Measurements from ENCODE around the gene GDF2. TPM values are rescaled to one million over a fixed set of nuclear protein-coding genes. Genes with fewer than 3 reads are reported as not detected.

Gene GDF2
- total and polyA plus RNA-seq, 10 of the 15 experiments (the other 5 are each of a cell fraction or from before 2014, with no cell fraction given), result not detected

DNA sequence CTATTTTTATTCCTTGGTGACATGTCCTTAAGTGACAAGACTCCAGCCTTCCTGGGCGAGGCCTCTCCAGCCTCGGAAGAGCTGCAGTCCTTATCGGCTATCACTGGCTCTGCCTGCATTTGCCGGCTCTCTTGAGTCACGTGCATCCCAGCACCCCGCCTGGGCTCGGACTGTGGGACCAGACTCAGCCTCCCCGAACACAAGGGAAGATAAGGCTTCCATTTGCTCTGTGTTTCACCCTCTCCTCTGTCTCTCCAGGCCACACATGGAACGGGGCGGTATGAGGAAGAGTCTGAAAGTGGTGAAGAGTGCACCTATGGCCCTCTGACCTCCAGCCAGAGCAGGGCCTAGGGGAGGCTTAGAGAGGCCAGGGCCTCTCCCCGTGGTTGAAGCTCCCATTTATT lies 4.7 kb downstream of the GDF2 start (continued):
- TF ChIP-seq, protein P1, sequence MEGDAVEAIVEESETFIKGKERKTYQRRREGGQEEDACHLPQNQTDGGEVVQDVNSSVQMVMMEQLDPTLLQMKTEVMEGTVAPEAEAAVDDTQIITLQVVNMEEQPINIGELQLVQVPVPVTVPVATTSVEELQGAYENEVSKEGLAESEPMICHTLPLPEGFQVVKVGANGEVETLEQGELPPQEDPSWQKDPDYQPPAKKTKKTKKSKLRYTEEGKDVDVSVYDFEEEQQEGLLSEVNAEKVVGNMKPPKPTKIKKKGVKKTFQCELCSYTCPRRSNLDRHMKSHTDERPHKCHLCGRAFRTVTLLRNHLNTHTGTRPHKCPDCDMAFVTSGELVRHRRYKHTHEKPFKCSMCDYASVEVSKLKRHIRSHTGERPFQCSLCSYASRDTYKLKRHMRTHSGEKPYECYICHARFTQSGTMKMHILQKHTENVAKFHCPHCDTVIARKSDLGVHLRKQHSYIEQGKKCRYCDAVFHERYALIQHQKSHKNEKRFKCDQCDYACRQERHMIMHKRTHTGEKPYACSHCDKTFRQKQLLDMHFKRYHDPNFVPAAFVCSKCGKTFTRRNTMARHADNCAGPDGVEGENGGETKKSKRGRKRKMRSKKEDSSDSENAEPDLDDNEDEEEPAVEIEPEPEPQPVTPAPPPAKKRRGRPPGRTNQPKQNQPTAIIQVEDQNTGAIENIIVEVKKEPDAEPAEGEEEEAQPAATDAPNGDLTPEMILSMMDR (IDR thresholded peaks at IDR 0.05 in 2 of 3, conservative IDR thresholded peaks at IDR 0.05 in 1 of 3; ENCODE audit: control insufficient read depth in 2 of 3, extremely low read depth in 1 of 3, insufficient read depth in 1 of 3, low read depth in 3 of 3, low read length in 3 of 3), result no peak

- H3K27ac ChIP-seq (ENCODE audit: control insufficient read depth, insufficient read depth), result no peak overlapping the region
- intact Hi-C loops (cut with micrococcal nuclease; ENCODE audit: unreplicated experiment), result no loop called here
- H3K9me3 ChIP-seq (replicated peaks; ENCODE audit: control insufficient read depth, insufficient read depth, low read length), result no peaks in the 10 kb centered on the region
- ATAC-seq (no peak), FAIRE-seq (no peak), DNase-seq (ENCODE audit: low read depth, low spot score) (no peak)
- TF ChIP-seq CEBPB (IDR thresholded peaks at IDR 0.05; ENCODE audit: borderline replicate concordance in 1 of 2, low read depth in 2 of 2, low read length in 2 of 2), result no peak
- TF ChIP-seq BMI1 (IDR thresholded peaks at IDR 0.05; ENCODE audit: borderline replicate concordance), result no peak
- TF ChIP-seq RB1 (IDR thresholded peaks at IDR 0.05; ENCODE audit: borderline replicate concordance), result no peak
- no peak for TF ChIP-seq KDM1A (IDR thresholded peaks at IDR 0.05; ENCODE audit: borderline replicate concordance)
- H3K79me2 ChIP-seq (ENCODE audit: control insufficient read depth, insufficient read depth, low read length), result no peaks in the 10 kb centered on the region
- 11% methylated on average over 4 of the region's 4 CpGs for WGBS (ENCODE audit: insufficient coverage, insufficient replicate concordance, low lambda C conversion rate, missing lambda C conversion rate)
- ChIA-PET POLR2A (no interaction called here), SMC1A (ENCODE audit: uncharacterized antibody, unreplicated experiment) (no interaction called here), CTCF (interaction anchor here (2.6 to 2.9 kb wide), 2 partner anchors 11 to 304 kb away, joined by 5 to 7 read pairs; no protein-coding TSS in a partner anchor), RAD21 (ENCODE audit: unreplicated experiment) (no interaction called here)
- H3K36me3 ChIP-seq (ENCODE audit: control insufficient read depth in 2 of 2, insufficient read depth in 2 of 2, low read length in 1 of 2), result no peaks in the 10 kb centered on the region
- no peaks in the 10 kb centered on the region; the same call in 1 of the 2 replicates for H4K20me1 ChIP-seq (ENCODE audit: control insufficient read depth, insufficient read depth)
- H3K27me3 ChIP-seq (replicated peaks in 1 of 2; ENCODE audit: control insufficient read depth in 2 of 2, insufficient read depth in 2 of 2, low read length in 1 of 2), result no peaks in the 10 kb centered on the region; a peak in 2 of 4 replicates
- no peaks in the 10 kb centered on the region for H3K4me1 ChIP-seq (ENCODE audit: control insufficient read depth, insufficient read depth, low read length)
- in situ Hi-C loops (cut with MboI), result no loop called here
- H2AFZ ChIP-seq (ENCODE audit: control insufficient read depth, low read depth, low read length), result no peak overlapping the region
- no peak overlapping the region for H3K9ac ChIP-seq (ENCODE audit: control insufficient read depth, insufficient read depth, low read length)
- BruUV-seq (replicated peaks), result no TSS peak
- H3K4me2 ChIP-seq (ENCODE audit: control insufficient read depth, insufficient read depth), result no peak overlapping the region
- no peak overlapping the region for H3K4me3 ChIP-seq
These were observed 7.6 kb downstream of the GDF2 start for GRCh38 chr10:47329855-47330254.

Measured in GM12878 (cell line).